CD4-positive, CD25-positive, alpha-beta regulatory T cell (primary cell): Measurements from ENCODE around the gene WNT16. TPM values are rescaled to one million over a fixed set of nuclear protein-coding genes. Genes with fewer than 3 reads are reported as not detected.

Experiments
- ATAC-seq, 2 donors: fragments of 150-1000 bp; cut with Tn5 transposase; one replicate each; pipeline ENCODE4 v1.10.0; 2021; ENCODE audit warnings: low read depth in 2 of 2, moderate number of reproducible peaks in 2 of 2, moderate library complexity in 1 of 2
- DNase-seq, 3 donors: peaks; one replicate each; pipeline versions ENCODE4 v3.0.0 to v3.0.0-alpha.2; 2012 to 2022; ENCODE audit warnings: mixed read lengths in 1 of 3
- H3K27ac ChIP-seq: one replicate; pipeline ENCODE4 v1.7.0; 2013; ENCODE audit warnings: mild to moderate bottlenecking, low read length; ENCODE audit not compliant: insufficient read depth, poor library complexity, severe bottlenecking
- H3K27me3 ChIP-seq: one replicate; pipeline ENCODE4 v1.7.0; 2013; ENCODE audit warnings: low read length; ENCODE audit not compliant: control insufficient read depth, insufficient read depth
- H3K36me3 ChIP-seq: one replicate; pipeline ENCODE4 v1.7.0; 2013; ENCODE audit warnings: mild to moderate bottlenecking, low read length, moderate library complexity; ENCODE audit not compliant: control insufficient read depth, insufficient read depth
- H3K4me1 ChIP-seq: 2 replicates; pipeline ENCODE4 v1.7.0; 2013; ENCODE audit warnings: mild to moderate bottlenecking, low read length; ENCODE audit not compliant: insufficient read depth, control insufficient read depth, poor library complexity, severe bottlenecking
- H3K4me3 ChIP-seq: one replicate; pipeline ENCODE4 v1.7.0; 2013; ENCODE audit warnings: low read depth, mild to moderate bottlenecking, low read length, moderate library complexity
- H3K9me3 ChIP-seq, 2 experiments: 1 replicate in 1 of 2; 2 replicates in 1 of 2; pipeline ENCODE4 v1.7.0; 2013; ENCODE audit warnings: low read length in 2 of 2, mild to moderate bottlenecking in 1 of 2, moderate library complexity in 1 of 2; ENCODE audit not compliant: control insufficient read depth in 2 of 2
- H3K27ac Mint-ChIP-seq, 3 donors: one replicate each; pipeline ENCODE4 v1.8.0; 2020 to 2022; ENCODE audit warnings: mild to moderate bottlenecking in 3 of 3, mixed read lengths in 3 of 3, moderate library complexity in 2 of 3
- H3K27me3 Mint-ChIP-seq: one replicate; pipeline ENCODE4 v1.8.0; 2022; ENCODE audit warnings: mild to moderate bottlenecking, mixed read lengths
- H3K36me3 Mint-ChIP-seq: one replicate; pipeline ENCODE4 v1.8.0; 2020; ENCODE audit warnings: mixed read lengths
- H3K4me1 Mint-ChIP-seq, 4 donors: one replicate each; pipeline ENCODE4 v1.8.0; 2020 to 2022; ENCODE audit warnings: mixed read lengths in 4 of 4, mild to moderate bottlenecking in 1 of 4
- H3K4me3 Mint-ChIP-seq, 4 donors: one replicate each; pipeline ENCODE4 v1.8.0; 2020 to 2022; ENCODE audit warnings: mild to moderate bottlenecking in 4 of 4, mixed read lengths in 4 of 4, moderate library complexity in 3 of 4
- H3K9me3 Mint-ChIP-seq, 7 donors: one replicate each; pipeline ENCODE4 v1.8.0; 2020 to 2022; ENCODE audit warnings: mixed read lengths in 7 of 7, mild to moderate bottlenecking in 3 of 7, moderate library complexity in 2 of 7
- polyA plus RNA-seq, 4 donors: library from polyadenylated mRNA; unstranded; fragments of 300-500 nt; fragmentation: Illumina TruSeq; gene quantifications; one replicate each; pipeline ENCODE4 v1.2.3, GENCODE V29; 2021
- total RNA-seq: library from RNA; stranded (reverse); gene quantifications from one replicate; pipeline ENCODE4 v1.2.3, GENCODE V29; 2022

Gene WNT16
- total and polyA plus RNA-seq, 5 donors from 2014 or later, result 0.09 TPM; not detected in 4

- Mint-ChIP-seq H3K27ac (no peak overlapping the region), H3K36me3 (no peaks in the 10 kb centered on the region), H3K4me1 (peaks cover 0 to 20% (median 0%) of the 10 kb centered on the region in 4 donors), H3K9me3 (peaks cover 0 to 1% (median 0%) of the 10 kb centered on the region in 7 donors), H3K27me3 (peaks cover 61% of the 10 kb centered on the region), H3K4me3 (peak overlapping the region in 2 of 4 donors; percentile 24 to 44)
- H3K9me3 ChIP-seq, result no peaks in the 10 kb centered on the region
- H3K27ac ChIP-seq, result no peak overlapping the region
- no peaks in the 10 kb centered on the region for H3K36me3 ChIP-seq
- peaks cover 30% of the 10 kb centered on the region for H3K27me3 ChIP-seq
- ATAC-seq (no peak), DNase-seq (no peak)
- H3K4me3 ChIP-seq, result no peak overlapping the region
- H3K4me1 ChIP-seq, result peaks cover 15% of the 10 kb centered on the region
Measured at GRCh38 chr7:121330053-121330833, 1.4 kb downstream of the WNT16 start.

- Mint-ChIP-seq H3K27ac (no peak overlapping the region), H3K9me3 (peaks cover 0 to 1% (median 0%) of the 10 kb centered on the region in 7 donors), H3K4me3 (no peak overlapping the region), H3K27me3 (peaks cover 57% of the 10 kb centered on the region), H3K4me1 (peaks cover 0 to 20% (median 0%) of the 10 kb centered on the region in 4 donors), H3K36me3 (no peaks in the 10 kb centered on the region)
- Histone ChIP-seq H3K36me3 (no peaks in the 10 kb centered on the region), H3K27me3 (peaks cover 33% of the 10 kb centered on the region), H3K4me3 (no peak overlapping the region), H3K4me1 (peaks cover 15% of the 10 kb centered on the region), H3K27ac (no peak overlapping the region), H3K9me3 (no peaks in the 10 kb centered on the region)
- no peak for DNase-seq
- ATAC-seq, result no peak
Measured at GRCh38 chr7:121331048-121331447, 2.2 kb downstream of the WNT16 start.

- peaks cover 33% of the 10 kb centered on the region for H3K27me3 ChIP-seq
Measured at GRCh38 chr7:121331574-121331973, 2.8 kb downstream of the WNT16 start.

DNA sequence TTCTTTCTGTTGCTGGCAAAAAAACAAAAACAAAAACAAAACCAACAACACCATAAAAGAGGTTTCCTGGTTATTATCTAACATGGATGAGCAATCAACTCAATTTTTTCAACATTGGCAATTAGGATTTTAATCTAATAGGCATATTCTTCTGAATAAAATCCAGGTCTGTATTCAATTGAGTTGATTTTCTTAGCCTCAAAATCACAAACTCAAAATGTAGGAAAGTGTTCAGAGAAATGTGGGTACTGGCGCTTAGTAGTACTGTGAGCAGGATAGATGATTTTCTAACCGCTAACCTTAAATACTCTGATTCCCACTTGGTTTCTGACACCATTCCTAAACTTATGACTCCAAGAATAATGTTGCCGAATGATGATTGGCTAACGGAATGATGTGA, 5.6 kb downstream of the WNT16 start:
- no peak for ATAC-seq
- peaks cover 43% of the 10 kb centered on the region for H3K27me3 Mint-ChIP-seq
- no peak overlapping the region for H3K27ac Mint-ChIP-seq
- H3K9me3 Mint-ChIP-seq, result no peaks in the 10 kb centered on the region
- Histone ChIP-seq H3K27me3 (peaks cover 24% of the 10 kb centered on the region), H3K36me3 (no peaks in the 10 kb centered on the region), H3K27ac (no peak overlapping the region), H3K9me3 (no peaks in the 10 kb centered on the region), H3K4me1 (peaks cover 9% of the 10 kb centered on the region), H3K4me3 (no peak overlapping the region)
- H3K4me3 Mint-ChIP-seq, result no peak overlapping the region
- DNase-seq, result no peak
- peaks cover 8% of the 10 kb centered on the region for H3K36me3 Mint-ChIP-seq
- H3K4me1 Mint-ChIP-seq, result peaks cover 0 to 10% (median 0%) of the 10 kb centered on the region in 4 donors

More at GRCh38 chr7:121331574-121331973, 2.8 kb downstream of the WNT16 start:
- Histone ChIP-seq H3K27ac (no peak overlapping the region), H3K9me3 (no peaks in the 10 kb centered on the region), H3K4me1 (peaks cover 15% of the 10 kb centered on the region), H3K36me3 (no peaks in the 10 kb centered on the region), H3K4me3 (no peak overlapping the region)
- no peak for DNase-seq
- peaks cover 0 to 20% (median 0%) of the 10 kb centered on the region in 4 donors for H3K4me1 Mint-ChIP-seq
- no peak for ATAC-seq
- H3K27me3 Mint-ChIP-seq, result peaks cover 54% of the 10 kb centered on the region
- H3K27ac Mint-ChIP-seq, result no peak overlapping the region
- H3K9me3 Mint-ChIP-seq, result peaks cover 0 to 1% (median 0%) of the 10 kb centered on the region in 7 donors
- H3K36me3 Mint-ChIP-seq, result no peaks in the 10 kb centered on the region
- H3K4me3 Mint-ChIP-seq, result no peak overlapping the region

- Histone ChIP-seq H3K9me3 (no peaks in the 10 kb centered on the region), H3K36me3 (no peaks in the 10 kb centered on the region), H3K27ac (no peak overlapping the region), H3K4me1 (peaks cover 3% of the 10 kb centered on the region), H3K27me3 (peaks cover 24% of the 10 kb centered on the region), H3K4me3 (no peak overlapping the region)
- Mint-ChIP-seq H3K4me3 (no peak overlapping the region), H3K27me3 (peaks cover 38% of the 10 kb centered on the region), H3K4me1 (peaks cover 0 to 5% (median 0%) of the 10 kb centered on the region in 4 donors), H3K36me3 (peaks cover 8% of the 10 kb centered on the region), H3K27ac (no peak overlapping the region), H3K9me3 (no peaks in the 10 kb centered on the region)
- ATAC-seq (no peak), DNase-seq (no peak)
Measured at GRCh38 chr7:121334875-121335648, 6.3 kb downstream of the WNT16 start.

GRCh38 chr7:121336579-121336978, 7.8 kb downstream of the WNT16 start:
- ATAC-seq (no peak), DNase-seq (no peak)
- H3K36me3 ChIP-seq, result no peaks in the 10 kb centered on the region
- peaks cover 8% of the 10 kb centered on the region for H3K36me3 Mint-ChIP-seq
- H3K4me3 ChIP-seq, result no peak overlapping the region
- peaks cover 24% of the 10 kb centered on the region for H3K27me3 Mint-ChIP-seq
- H3K27ac ChIP-seq, result no peak overlapping the region
- H3K9me3 ChIP-seq, result no peaks in the 10 kb centered on the region
- no peaks in the 10 kb centered on the region for H3K4me1 Mint-ChIP-seq
- H3K27ac Mint-ChIP-seq, result no peak overlapping the region
- peaks cover 11% of the 10 kb centered on the region for H3K27me3 ChIP-seq
- no peaks in the 10 kb centered on the region for H3K4me1 ChIP-seq
- H3K4me3 Mint-ChIP-seq, result no peak overlapping the region
- H3K9me3 Mint-ChIP-seq, result no peaks in the 10 kb centered on the region

DNA sequence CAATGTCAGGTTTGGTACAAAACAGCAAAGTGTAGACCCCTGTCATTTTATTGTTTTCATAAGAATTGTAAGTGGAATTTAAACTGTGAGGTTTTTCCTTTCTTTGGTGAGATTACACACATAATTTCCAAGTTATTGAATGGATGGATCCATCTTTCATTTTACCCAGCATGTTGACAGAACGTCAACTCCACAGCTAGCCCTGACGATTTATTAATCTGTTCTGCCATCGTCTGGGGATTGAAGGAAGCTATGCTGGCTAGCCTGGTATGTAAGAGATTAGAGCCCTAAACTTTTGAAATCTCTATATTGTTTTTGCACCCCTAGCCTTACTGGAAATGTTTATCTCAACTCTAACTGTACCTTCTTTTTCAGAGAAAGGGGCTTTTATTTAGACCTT, 8.6 kb downstream of the WNT16 start:
- peaks cover 5% of the 10 kb centered on the region for H3K27me3 ChIP-seq
- H3K27ac ChIP-seq, result no peak overlapping the region
- H3K4me1 ChIP-seq, result no peaks in the 10 kb centered on the region
- H3K4me3 ChIP-seq, result no peak overlapping the region
- Mint-ChIP-seq H3K4me3 (no peak overlapping the region), H3K4me1 (no peaks in the 10 kb centered on the region), H3K27me3 (peaks cover 16% of the 10 kb centered on the region), H3K9me3 (no peaks in the 10 kb centered on the region), H3K36me3 (peaks cover 8% of the 10 kb centered on the region), H3K27ac (no peak overlapping the region)
- no peaks in the 10 kb centered on the region for H3K9me3 ChIP-seq
- no peaks in the 10 kb centered on the region for H3K36me3 ChIP-seq
- DNase-seq, result no peak
- ATAC-seq, result no peak
